Right renal pelvis (tissue), 4 donors: ENCODE measurements around the gene DAP. TPM values are rescaled to one million over a fixed set of nuclear protein-coding genes. Genes with fewer than 3 reads are reported as not detected.
"Not testable (repeated sequence)": the region's sequence is repeated elsewhere in the genome, so short reads cannot be mapped to it uniquely, and the experiment has no call there.

Source experiments
- DNase-seq, 4 donors: peaks; one replicate each; pipeline ENCODE4 v3.0.0-alpha.2; 2013; ENCODE audit warnings: low read depth in 4 of 4, low spot score in 3 of 4, missing footprints in 1 of 4
- polyA plus RNA-seq, 4 donors: library from polyadenylated mRNA; unstranded; fragments of 120-200 nt; gene quantifications; one replicate each; pipeline ENCODE4 v1.2.1, GENCODE V29; 2013; ENCODE audit not compliant: insufficient read length in 4 of 4

Gene DAP
- 100 to 1,000 TPM; 120 to 137 (median 128) TPM for polyA plus RNA-seq

GRCh38 chr5:10761185-10761932 is at the start of gene DAP:
DAP (minus strand) TSS chr5:10761234; CDS start chr5:10761068, 166 bp downstream.
- peak; percentile 78 to 84 (median 83) for DNase-seq

DNA sequence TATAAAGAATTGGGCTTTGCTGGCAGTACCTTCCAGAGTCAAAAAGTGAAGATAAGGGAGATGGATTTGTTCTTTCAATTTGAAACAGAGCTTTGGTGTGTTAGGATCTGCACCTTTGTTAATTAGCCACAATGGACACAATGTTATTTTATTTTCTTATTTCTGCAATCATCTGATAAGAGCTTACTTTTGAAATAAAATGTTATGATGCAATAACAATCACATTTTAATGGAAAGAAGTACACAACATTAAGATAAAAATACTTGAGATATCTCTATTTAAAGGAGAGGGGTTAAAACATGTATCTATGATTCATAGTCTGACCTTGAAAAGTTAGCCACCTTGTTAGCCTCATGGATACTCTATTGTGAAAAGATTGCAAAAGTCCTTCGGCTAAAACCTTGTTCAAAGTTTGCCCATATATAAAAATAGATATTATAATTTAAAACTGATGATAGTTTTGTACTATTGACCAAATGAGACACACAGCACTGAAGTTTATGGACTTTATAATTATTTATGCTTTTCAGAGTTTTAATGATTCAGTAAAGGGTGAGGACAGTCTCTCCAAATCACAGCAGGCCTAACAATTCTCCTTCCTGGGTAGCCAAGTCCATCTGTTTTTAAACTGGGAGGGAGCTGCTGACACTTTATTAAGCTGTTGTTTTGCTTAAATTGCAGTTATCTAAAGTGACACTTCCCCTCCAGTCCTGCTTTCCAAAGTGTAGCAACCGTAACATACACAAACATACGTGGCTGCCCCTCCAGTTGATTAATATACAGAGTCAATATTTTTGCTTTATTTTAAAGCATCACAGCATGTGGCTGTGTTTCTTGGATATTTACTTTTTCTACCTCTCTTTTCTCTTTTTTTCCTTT is 47.6 kb upstream of the DAP start:
- no peak for DNase-seq

GRCh38 chr5:10801931-10802666 is 41.1 kb upstream of the DAP start:
- DNase-seq = no peak

- DNase-seq = no peak
Observed at GRCh38 chr5:10800852-10801251, 39.8 kb upstream of the DAP start.

GRCh38 chr5:10797261-10797660 is 36.2 kb upstream of the DAP start:
- no peak for DNase-seq

- DNase-seq = no peak
Observed at GRCh38 chr5:10793785-10794184, 32.8 kb upstream of the DAP start.

DNA sequence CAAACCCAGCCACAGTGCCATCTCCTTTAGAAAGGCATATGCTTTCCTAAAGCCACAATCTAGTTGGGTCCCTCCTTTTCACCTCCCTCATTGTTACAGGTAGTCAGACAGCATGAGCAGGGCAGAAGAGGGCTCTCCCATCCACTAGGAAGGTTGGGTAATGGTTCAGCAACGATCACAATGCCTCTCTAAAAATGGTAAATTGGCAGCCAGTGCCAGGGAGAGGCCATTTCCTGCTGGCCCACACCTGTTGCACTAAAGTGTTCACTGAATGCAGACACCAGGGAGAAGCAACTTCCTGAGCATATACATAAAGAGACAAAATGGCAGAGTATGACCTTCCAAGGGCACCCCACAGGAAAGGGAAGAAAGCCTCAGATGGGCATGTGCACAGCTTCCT is 31.3 kb upstream of the DAP start:
- DNase-seq = no peak

DNA sequence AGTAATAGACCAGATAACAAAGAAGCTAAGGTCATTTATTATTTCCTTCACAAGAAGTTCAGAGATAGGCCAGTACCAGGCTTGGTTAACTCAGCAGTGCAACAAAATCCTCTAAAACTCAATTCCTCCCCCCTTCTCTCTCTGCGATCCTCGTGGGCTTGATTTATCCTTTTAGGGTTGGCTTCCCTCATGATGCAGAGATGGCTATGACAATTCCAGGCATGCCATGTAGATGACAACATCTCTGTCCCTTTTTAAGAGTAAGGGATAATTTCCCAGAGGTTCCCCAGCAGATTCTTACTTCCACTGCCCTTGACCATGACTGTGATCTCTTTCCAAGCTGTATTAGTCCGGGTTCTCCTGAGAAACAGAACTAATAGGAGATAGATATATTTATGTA is 28.7 kb upstream of the DAP start:
- no peak for DNase-seq

DNA sequence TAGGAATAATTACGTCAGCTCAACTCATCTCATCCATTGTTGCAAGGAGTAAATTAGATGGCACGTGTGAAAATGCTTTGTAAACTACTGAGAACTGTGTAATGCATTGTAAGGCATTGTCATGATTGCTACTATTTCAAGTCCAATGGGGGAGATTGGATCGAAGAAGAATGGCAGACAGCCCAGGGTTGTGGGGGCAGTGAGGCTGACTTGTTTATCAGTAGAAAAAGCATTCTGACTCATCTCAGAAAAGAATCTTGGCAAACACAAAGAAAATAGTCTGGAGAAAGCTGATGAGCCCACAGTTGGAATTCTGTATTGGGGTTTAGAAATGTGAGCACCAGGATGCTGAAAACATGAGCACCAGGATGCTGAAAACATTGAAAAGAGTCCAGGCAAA is 28.0 kb upstream of the DAP start:
- DNase-seq = no peak

DNA sequence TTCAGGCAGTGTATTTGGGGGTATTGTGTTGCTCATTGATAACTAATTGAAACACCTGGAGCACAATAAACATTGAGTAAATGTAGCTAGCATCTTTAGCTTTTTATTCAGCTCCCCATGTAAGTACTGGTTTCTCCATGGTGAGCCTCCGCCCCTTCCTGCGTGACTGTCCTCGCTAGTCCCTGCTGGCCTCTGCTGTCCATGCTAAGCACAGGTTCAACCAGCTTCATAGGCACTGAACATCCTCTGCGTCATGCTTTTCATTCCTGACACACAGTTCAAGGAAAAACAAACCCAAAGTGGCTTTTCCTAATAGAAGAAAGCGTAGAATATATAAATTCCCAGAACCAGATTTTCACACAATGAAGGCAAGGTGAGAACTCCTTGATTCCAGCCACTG is 27.3 kb upstream of the DAP start:
- no peak for DNase-seq

- no peak for DNase-seq
Observed at GRCh38 chr5:10786835-10787234, 25.8 kb upstream of the DAP start.

DNA sequence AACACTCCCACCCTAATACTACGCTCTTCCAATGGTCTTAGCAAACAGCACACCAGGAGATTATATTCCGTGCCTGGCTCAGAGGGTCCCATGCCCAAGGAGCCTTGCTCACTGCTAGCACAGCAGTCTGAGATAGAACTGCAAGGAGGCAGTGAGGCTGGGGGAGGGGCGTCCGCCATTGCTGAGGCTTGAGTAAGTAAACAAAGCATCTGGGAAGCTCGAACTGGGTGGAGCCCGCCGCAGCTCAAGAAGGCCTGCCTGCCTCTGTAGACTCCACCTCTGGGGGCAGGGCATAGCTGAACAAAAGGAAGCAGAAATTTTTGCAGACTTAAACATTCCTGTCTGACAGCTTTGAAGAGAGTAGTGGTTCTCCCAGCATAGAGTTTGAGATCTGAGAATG is 19.2 kb upstream of the DAP start:
- DNase-seq = not testable (repeated sequence)

GRCh38 chr5:10779592-10779991 is 18.6 kb upstream of the DAP start:
- DNase-seq = no peak

- DNase-seq = no peak
Observed at GRCh38 chr5:10778179-10778910, 17.3 kb upstream of the DAP start.

GRCh38 chr5:10775646-10776045 is 14.6 kb upstream of the DAP start:
- no peak for DNase-seq

DNA sequence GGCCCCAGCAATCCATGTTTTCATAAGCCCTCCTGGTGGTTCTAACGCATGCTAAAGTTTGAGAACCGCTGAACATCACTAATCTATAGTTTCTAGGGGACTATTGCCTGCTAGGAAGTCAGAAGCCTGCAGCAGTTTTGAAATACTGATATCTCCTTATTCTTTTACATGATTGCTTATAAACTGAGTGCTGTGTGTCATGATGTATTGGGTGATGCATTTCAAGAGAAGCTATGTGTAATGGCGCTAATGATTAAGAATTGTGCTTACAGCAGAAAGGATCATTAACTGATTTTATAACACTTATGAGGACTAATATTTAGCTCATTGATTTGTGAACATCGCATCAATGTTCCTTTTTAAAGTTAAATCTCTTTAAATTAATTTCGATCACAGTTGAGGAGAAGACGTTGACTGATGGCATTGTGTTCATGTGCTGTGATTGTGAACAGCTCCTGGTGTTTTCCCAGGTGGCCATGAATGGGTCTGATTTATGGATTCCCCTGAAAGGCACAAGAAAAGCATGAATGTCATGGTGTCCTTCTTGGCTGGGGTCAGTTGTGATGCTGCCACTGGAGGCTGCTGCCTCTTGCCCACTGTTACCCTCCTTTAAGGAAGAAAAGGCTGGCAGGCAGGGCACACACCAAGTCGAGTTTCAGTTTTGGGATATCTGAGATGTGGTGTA is 12.0 kb upstream of the DAP start:
- no peak for DNase-seq

- no peak for DNase-seq
Observed at GRCh38 chr5:10768328-10768899, 7.4 kb upstream of the DAP start.

GRCh38 chr5:10762776-10763500 is 1.9 kb upstream of the DAP start:
- no peak for DNase-seq
